Neural progenitor cell (in vitro differentiated cells): ENCODE results near the gene PLCG2. TPM values are rescaled to one million over a fixed set of nuclear protein-coding genes. Genes with fewer than 3 reads are reported as not detected.

Experiments
- DNase-seq: peaks from one replicate; pipeline ENCODE4 v3.0.0-alpha.2; 2016; ENCODE audit warnings: low spot score
- H2AFZ ChIP-seq: fragments of 200-600 bp; sonication (generic); replicated peaks from 2 replicates; pipeline ENCODE4 v1.6.1; 2016; ENCODE audit warnings: antibody characterized with exemption
- H3F3A ChIP-seq: fragments of 200-600 bp; sonication (generic); 2 replicates; pipeline ENCODE4 v1.6.1; 2016; ENCODE audit warnings: antibody characterized with exemption, low read depth
- H3K27ac ChIP-seq: fragments of 200-600 bp; sonication (generic); 2 replicates; pipeline ENCODE4 v1.5.1; 2016; ENCODE audit warnings: mild to moderate bottlenecking
- H3K27me3 ChIP-seq: fragments of 200-600 bp; sonication (generic); 2 replicates; pipeline ENCODE4 v1.6.1; 2016; ENCODE audit warnings: mild to moderate bottlenecking, moderate library complexity
- H3K36me3 ChIP-seq: fragments of 200-600 bp; sonication (generic); 2 replicates; pipeline ENCODE4 v1.5.1; 2016
- H3K4me1 ChIP-seq: fragments of 200-600 bp; sonication (generic); 2 replicates; pipeline ENCODE4 v1.6.1; 2016; ENCODE audit warnings: mixed run types
- H3K4me2 ChIP-seq: fragments of 200-600 bp; sonication (generic); 2 replicates; pipeline ENCODE4 v1.6.1; 2016
- H3K4me3 ChIP-seq: fragments of 200-600 bp; sonication (generic); 2 replicates; pipeline ENCODE4 v1.5.1; 2016
- H3K79me2 ChIP-seq: fragments of 200-600 bp; sonication (generic); 2 replicates; pipeline ENCODE4 v1.6.1; 2016; ENCODE audit warnings: low read depth
- H3K9ac ChIP-seq: fragments of 200-600 bp; sonication (generic); 2 replicates; pipeline ENCODE4 v1.6.1; 2016
- H3K9me3 ChIP-seq: fragments of 200-600 bp; sonication (generic); 2 replicates; pipeline ENCODE4 v1.5.1; 2016; ENCODE audit warnings: low read depth
- H4K20me1 ChIP-seq: fragments of 200-600 bp; sonication (generic); 2 replicates; pipeline ENCODE4 v1.6.1; 2016; ENCODE audit warnings: low read depth
- H3K27ac Mint-ChIP-seq: 3 replicates; pipeline ENCODE4 v1.8.0; 2021; ENCODE audit warnings: mixed read lengths
- H3K27me3 Mint-ChIP-seq: 2 replicates; pipeline ENCODE4 v1.8.0; 2022; ENCODE audit warnings: low read depth, mild to moderate bottlenecking, inconsistent platforms, moderate library complexity, mixed read lengths; ENCODE audit not compliant: insufficient read depth
- H3K36me3 Mint-ChIP-seq: 3 replicates; pipeline ENCODE4 v1.8.0; 2021; ENCODE audit warnings: mixed read lengths
- H3K4me1 Mint-ChIP-seq: 3 replicates; pipeline ENCODE4 v1.8.0; 2021; ENCODE audit warnings: mixed read lengths
- H3K4me3 Mint-ChIP-seq: 3 replicates; pipeline ENCODE4 v1.8.0; 2021; ENCODE audit warnings: mild to moderate bottlenecking, moderate library complexity, mixed read lengths
- H3K9me3 Mint-ChIP-seq: 3 replicates; pipeline ENCODE4 v1.8.0; 2020; ENCODE audit warnings: mixed read lengths
- EZH2 ChIP-seq: fragments of 200-600 bp; sonication (generic); IDR thresholded peaks from 2 replicates; pipeline ENCODE4 v1.6.1; 2017; ENCODE audit warnings: antibody characterized with exemption, mild to moderate bottlenecking, moderate library complexity
- EZH2phosphoT487 ChIP-seq: fragments of 200-600 bp; sonication (generic); IDR thresholded peaks from 2 replicates; pipeline ENCODE4 v1.6.1; 2017; ENCODE audit warnings: antibody characterized with exemption
- total RNA-seq: library from RNA; depleted of rRNA; stranded (reverse); fragments of >200 nt; gene quantifications from 2 replicates; pipeline ENCODE4 v1.2.3, GENCODE V29; 2015; ENCODE audit warnings: low replicate concordance
- TF ChIP-seq, protein P1 (sequence below): fragments of 200-600 bp; sonication (generic); IDR thresholded peaks from 2 replicates; pipeline ENCODE4 v1.5.1; 2017; ENCODE audit warnings: antibody characterized with exemption, mild to moderate bottlenecking

The PLCG2 gene
- total RNA-seq, 1 donor from 2014 or later, result 5.0 TPM

DNA sequence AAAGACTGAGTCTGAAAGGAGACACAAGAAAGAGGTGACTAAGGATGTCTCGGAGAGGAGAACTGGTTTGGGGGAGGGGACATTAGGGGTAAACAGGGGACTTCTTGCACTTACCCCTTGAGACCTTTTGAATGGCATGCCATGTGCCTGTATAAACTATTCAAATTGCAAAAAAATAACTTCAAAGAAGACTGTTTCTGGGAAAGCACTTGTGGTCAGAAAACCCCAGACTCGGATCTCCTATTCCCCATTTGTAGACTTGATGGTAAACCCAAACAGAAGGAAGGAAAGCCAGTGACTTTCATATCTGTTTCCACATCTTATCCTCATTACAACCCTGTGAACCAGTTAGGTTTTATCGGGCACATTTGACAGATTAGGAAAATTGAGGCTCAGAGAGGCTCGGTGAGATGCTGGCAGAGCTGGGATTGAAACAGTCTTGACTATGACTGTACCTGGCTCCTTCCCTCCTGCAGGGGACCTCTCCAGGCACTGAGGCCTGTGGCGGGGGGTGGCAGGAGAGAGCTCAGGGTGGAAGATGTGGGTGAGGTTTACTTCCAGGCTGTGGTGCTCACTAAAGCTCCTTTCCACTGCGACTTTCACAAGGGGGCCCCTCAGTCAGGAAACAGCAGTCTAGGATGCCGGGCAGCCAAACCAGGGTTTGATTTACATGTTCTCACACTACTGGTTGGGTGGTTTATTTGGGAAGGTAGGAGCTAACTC is 30.5 kb upstream of the PLCG2 start:
- Histone ChIP-seq H3K79me2 (no peaks in the 10 kb centered on the region), H3K9ac (no peak overlapping the region), H3K4me1 (no peaks in the 10 kb centered on the region), H4K20me1 (no peaks in the 10 kb centered on the region), H3K27me3 (peaks cover 8% of the 10 kb centered on the region), H3K36me3 (no peaks in the 10 kb centered on the region), H3K4me2 (no peak overlapping the region), H3K27ac (no peak overlapping the region), H2AFZ (no peak overlapping the region), H3K9me3 (no peaks in the 10 kb centered on the region), H3K4me3 (no peak overlapping the region), H3F3A (peaks cover 6% of the 10 kb centered on the region)
- Mint-ChIP-seq H3K36me3 (no peaks in the 10 kb centered on the region), H3K4me3 (no peak overlapping the region), H3K27ac (no peak overlapping the region), H3K4me1 (peaks cover 8% of the 10 kb centered on the region), H3K27me3 (peaks cover 6% of the 10 kb centered on the region), H3K9me3 (no peaks in the 10 kb centered on the region)
- no peak for TF ChIP-seq EZH2
- no peak for DNase-seq

DNA sequence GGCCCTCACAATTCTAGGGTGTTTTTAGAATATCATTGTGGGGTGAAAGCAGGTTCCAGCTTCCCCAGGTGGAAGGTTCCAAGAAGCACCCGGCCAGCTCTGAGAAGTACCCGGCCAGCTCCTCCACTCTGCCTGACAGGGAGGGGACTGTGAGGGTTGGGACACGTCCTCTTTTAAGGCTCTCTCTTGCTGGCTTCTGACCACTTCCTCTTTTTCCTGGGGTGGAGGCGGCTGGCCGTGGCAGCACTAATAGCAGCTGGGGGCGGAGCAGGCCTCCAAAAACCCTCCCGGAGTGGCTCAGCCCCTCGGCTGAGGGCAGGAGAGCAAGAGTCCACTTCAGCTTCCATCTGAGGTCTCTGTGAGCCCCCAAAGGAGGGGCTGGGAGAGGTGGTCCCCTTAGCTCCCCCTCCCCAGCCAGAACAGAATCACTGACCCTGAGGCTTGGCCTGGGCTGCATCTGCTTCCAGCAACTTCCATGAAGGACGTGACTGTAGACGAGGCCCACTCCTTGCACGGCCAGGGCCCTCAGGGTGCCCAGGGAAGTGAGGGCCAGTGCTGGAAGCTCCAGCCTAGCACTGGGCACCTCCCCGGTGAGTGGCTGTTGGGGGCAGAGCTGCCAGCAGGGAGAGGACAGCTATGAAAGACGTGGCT is 26.7 kb upstream of the PLCG2 start:
- Histone ChIP-seq H3K4me1 (no peaks in the 10 kb centered on the region), H3K9ac (no peak overlapping the region), H2AFZ (peak overlapping the region; percentile 98), H3K4me2 (no peak overlapping the region), H3F3A (peaks cover 6% of the 10 kb centered on the region), H3K27ac (no peak overlapping the region), H3K4me3 (no peak overlapping the region), H3K9me3 (no peaks in the 10 kb centered on the region), H3K27me3 (no peaks in the 10 kb centered on the region), H3K79me2 (no peaks in the 10 kb centered on the region), H4K20me1 (no peaks in the 10 kb centered on the region), H3K36me3 (no peaks in the 10 kb centered on the region)
- Mint-ChIP-seq H3K27me3 (peaks cover 4% of the 10 kb centered on the region), H3K27ac (no peak overlapping the region), H3K9me3 (peaks cover 3% of the 10 kb centered on the region), H3K4me3 (no peak overlapping the region), H3K4me1 (peaks cover 5% of the 10 kb centered on the region), H3K36me3 (no peaks in the 10 kb centered on the region)
- TF ChIP-seq EZH2 (no peak), EZH2phosphoT487 (no peak)
- TF ChIP-seq, protein P1, sequence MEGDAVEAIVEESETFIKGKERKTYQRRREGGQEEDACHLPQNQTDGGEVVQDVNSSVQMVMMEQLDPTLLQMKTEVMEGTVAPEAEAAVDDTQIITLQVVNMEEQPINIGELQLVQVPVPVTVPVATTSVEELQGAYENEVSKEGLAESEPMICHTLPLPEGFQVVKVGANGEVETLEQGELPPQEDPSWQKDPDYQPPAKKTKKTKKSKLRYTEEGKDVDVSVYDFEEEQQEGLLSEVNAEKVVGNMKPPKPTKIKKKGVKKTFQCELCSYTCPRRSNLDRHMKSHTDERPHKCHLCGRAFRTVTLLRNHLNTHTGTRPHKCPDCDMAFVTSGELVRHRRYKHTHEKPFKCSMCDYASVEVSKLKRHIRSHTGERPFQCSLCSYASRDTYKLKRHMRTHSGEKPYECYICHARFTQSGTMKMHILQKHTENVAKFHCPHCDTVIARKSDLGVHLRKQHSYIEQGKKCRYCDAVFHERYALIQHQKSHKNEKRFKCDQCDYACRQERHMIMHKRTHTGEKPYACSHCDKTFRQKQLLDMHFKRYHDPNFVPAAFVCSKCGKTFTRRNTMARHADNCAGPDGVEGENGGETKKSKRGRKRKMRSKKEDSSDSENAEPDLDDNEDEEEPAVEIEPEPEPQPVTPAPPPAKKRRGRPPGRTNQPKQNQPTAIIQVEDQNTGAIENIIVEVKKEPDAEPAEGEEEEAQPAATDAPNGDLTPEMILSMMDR, result no peak
- no peak for DNase-seq

DNA sequence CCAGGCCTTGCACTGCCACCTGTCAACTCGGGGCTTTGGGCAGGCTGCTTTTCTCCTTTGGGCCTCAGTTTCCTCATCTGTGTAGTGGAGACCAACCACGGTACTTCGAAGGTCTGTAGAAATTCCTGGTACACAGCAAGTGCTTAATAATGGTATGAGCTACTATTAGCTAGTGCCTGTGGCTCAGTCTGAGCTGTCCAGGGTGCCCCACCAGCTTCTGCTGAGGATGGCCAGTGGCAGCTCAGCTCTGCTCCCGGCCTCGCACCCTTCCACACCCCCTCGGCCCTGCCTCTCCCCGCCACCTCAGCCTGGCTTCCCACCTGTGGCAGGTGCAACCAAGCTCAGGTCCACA is 26.2 kb upstream of the PLCG2 start:
- peak overlapping the region; percentile 98 for H2AFZ ChIP-seq

More for the DNA sequence above, 26.2 kb upstream of the PLCG2 start:
- no peak for DNase-seq
- Histone ChIP-seq H3K4me2 (no peak overlapping the region), H3F3A (peaks cover 6% of the 10 kb centered on the region), H4K20me1 (no peaks in the 10 kb centered on the region), H3K4me3 (no peak overlapping the region), H3K9ac (no peak overlapping the region), H3K36me3 (no peaks in the 10 kb centered on the region), H3K4me1 (no peaks in the 10 kb centered on the region), H3K79me2 (no peaks in the 10 kb centered on the region), H3K9me3 (no peaks in the 10 kb centered on the region), H3K27ac (no peak overlapping the region), H3K27me3 (no peaks in the 10 kb centered on the region)
- TF ChIP-seq EZH2phosphoT487, result no peak
- TF ChIP-seq, protein P1, result no peak
- no peak for TF ChIP-seq EZH2
- Mint-ChIP-seq H3K36me3 (no peaks in the 10 kb centered on the region), H3K27ac (no peak overlapping the region), H3K27me3 (peaks cover 4% of the 10 kb centered on the region), H3K4me1 (peaks cover 5% of the 10 kb centered on the region), H3K4me3 (no peak overlapping the region), H3K9me3 (peaks cover 5% of the 10 kb centered on the region)
